Measurements from ENCODE around the gene CREM.

The CREM gene

GRCh38 chr10:35219891-35220890 lies 93.5 kb downstream of the CREM start:
- no peak for DNase-seq

- no peak for DNase-seq
These were observed 96.4 kb downstream of the CREM start for GRCh38 chr10:35223016-35223415.

DNA sequence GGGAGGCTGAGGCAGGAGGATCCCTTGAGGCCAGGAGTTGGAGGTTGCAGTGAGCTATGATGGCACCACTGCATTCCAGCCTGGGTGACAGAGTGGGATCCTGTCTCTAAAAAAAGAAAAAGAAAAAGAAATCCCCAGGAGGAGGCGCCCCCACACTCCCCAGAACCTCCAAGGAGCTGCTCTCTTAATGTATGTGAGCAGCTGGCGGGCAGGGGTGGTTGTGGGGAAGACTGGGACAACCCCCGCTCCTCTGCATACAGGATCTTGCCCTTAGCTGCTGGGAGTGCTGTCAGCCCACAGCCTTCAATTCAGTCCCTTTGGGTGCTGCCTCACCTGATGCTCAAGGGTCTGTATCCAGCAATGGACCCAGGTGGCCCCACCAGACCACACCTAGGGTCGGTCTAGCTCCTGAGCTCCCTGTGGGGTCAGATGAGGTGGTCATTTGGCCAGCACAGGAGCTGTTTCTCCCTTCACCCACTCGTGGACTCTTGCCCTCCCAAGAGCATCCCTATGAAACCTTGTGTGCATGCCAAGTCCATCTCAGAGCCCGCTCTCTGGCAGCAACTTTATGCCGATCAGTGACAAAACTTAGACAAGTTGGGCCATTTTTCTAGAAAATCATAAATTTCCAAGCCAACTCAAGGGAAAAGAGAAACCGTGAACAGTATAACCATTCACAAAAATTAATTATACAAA lies 97.5 kb downstream of the CREM start:
- no peak for DNase-seq

DNA sequence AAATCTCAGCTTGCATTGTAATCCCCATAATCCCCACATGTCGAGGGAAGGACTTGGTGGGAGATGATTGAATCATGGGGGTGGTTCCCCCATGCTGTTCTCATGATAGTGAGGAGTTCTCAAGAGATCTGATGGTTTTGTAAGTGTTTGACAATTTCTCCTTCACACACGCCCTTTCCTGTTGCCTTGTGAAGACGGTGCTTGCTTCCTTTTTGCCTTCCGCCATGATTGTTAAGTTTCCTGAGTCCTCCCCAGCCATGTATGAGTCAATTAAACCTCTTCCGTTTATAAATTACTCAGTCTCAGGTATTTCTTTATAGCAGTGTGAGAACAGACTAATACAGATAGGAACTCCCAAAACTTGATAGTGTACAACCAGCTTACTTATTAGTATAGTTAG lies 98.6 kb downstream of the CREM start:
- no peak for DNase-seq

GRCh38 chr10:35226507-35226906 lies 99.9 kb downstream of the CREM start:
- DNase-seq, result no peak

GRCh38 chr10:35228058-35228457 lies 101.4 kb downstream of the CREM start:
- DNase-seq, result no peak

DNA sequence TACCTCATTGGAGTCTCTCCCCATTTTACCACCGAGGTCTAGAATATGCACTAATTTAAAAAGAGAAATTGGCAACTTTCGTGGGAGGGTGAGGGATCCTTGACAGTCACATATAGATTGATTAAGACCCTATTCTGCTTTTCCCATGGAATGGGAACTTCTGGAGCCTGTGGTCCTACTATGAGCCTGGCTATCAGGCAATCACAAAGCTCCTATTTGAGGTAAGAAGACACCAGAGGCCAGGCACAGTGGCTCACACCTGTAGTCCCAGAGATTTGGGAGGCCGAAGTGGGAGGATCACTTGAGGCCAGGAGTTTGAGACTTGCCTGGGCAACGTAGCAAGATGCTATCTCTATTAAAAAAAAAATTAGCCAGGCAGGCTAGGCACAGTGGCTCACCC lies 105.0 kb downstream of the CREM start:
- no peak for DNase-seq

DNA sequence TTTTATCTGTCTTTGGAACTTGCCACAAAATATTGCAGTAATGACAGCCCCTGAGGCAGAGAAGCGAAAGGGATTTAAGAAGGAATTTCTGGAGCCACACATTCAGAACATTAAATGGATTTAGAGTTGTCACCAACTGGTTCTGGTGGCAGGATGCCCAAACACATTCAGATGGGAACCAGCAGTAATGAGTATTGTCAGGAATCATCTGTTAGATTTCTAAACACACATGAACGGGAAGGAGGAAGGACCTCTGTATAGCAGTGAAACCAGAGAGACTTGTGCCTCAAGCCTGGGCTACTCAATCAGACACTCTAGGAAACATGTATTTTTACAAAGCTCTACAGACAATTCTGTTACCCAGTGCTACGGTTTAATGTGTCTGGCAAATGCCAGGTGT lies 105.9 kb downstream of the CREM start:
- DNase-seq, result no peak

- DNase-seq, result no peak
These were observed 107.4 kb downstream of the CREM start for GRCh38 chr10:35234073-35234472.

DNA sequence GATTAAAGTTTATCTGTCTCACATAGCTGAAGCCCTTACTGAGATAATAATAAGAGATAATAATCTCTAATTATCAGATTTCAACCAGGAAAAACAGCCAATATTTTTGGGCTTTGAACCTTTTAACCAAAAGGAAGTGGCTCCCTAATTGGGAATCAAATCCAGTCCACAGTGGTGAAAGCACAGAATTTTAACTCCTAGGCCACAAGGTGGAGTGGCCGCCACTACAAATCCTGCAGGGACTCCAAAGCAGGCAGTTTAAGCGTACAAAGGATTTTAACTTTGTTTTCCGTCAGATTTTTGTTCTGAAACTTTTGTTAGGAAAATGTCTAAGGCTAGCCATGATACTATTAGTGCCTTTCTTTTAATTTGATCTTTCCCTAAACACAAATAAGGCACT lies 110.1 kb downstream of the CREM start:
- no peak for DNase-seq

- DNase-seq, result no peak
These were observed 111.3 kb downstream of the CREM start for GRCh38 chr10:35237766-35238512.

DNA sequence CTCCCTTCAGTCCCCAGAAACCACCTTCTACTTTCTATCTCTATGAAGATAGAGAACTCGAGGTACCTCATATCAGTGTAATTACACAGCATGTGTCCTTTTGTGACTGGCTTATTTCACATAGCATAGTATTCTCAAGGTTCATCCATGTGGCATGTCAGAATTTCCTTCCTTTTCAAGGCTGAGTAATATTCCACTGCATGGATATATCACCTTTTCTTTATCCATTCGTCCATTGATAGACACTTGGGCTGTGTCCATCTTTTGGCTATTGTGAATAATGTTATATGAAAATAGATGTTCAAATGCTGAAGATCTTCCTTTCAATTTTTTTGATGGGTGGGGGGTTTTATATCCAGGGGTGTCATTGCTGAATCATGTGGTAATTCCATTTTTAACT lies 117.9 kb downstream of the CREM start:
- DNase-seq, result no peak

DNA sequence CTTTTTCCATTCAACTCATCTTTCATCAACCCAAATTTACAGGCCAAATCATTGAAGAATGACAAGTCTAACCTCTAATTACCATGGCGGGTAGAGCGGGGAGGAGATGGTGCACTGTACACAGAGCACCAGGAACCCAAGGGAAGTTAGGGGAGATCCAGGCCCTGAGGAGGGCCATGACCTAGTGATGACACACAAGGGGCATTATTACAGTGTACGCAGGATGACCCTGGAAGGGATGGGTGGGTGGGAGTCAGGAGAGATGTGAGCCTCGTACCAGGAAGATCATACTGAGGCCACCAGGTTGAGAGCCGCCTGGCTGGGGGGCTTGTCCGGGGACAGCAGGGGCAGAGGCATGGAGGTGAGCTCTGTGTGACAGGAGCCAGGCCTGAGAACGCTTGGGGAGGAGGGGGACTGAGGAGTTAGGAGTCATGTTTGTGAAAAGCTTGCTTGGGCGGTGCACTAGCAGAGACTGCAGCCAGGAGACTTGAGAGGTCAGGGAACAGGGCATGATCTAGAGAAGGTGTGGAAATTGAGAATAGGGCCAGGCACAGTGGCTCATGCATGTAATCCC lies 120.2 kb downstream of the CREM start:
- DNase-seq, result no peak

- no peak for DNase-seq
These were observed 124.9 kb downstream of the CREM start for GRCh38 chr10:35251373-35252100.

GRCh38 chr10:35257057-35257983 lies 130.7 kb downstream of the CREM start:
- no peak for DNase-seq

- no peak for DNase-seq
These were observed 133.2 kb downstream of the CREM start for GRCh38 chr10:35259769-35260397.

DNA sequence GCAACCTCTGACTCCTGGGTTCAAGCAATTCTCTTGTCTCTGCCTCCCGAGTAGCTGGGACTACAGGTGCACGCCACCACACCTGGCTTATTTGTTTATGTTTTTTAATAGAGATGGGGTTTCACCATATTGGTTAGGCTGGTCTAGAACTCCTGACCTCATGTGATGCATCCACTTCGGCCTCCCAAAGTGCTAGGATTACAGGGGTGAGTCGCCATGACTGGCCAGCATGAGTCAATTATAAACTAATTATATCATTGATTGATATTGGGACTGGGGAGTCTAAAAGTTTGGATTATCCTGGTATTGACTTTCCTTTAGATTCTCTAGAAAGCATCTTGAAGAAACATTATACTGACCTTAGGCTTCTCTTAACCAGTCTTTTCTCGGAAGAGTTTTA lies 135.8 kb downstream of the CREM start:
- DNase-seq, result no peak

Data from right kidney (tissue), 1 donor.